Transverse colon (tissue), 4 donors: ENCODE data around the gene ANAPC2. TPM values are rescaled to one million over a fixed set of nuclear protein-coding genes. Genes with fewer than 3 reads are reported as not detected.

Source experiments
- DNase-seq: peaks from one replicate; pipeline ENCODE4 v3.0.0-alpha.2; 2019
- H3K27ac ChIP-seq, 4 donors: fragments of 200-600 bp; sonication (generic); 2 replicates each; pipeline ENCODE4 v1.5.1; 2016 to 2018; ENCODE audit warnings: inconsistent platforms in 4 of 4
- H3K27me3 ChIP-seq: fragments of 200-600 bp; sonication (generic); 2 replicates; pipeline ENCODE4 v1.5.1; 2017; ENCODE audit warnings: inconsistent platforms
- H3K36me3 ChIP-seq, 4 donors: fragments of 200-600 bp; sonication (generic); 2 replicates each; pipeline ENCODE4 v1.5.1; 2017 to 2019; ENCODE audit warnings: inconsistent platforms in 4 of 4
- H3K4me1 ChIP-seq, 4 donors: fragments of 200-600 bp; sonication (generic); 2 replicates each; pipeline ENCODE4 v1.5.1; 2017 to 2020; ENCODE audit warnings: inconsistent platforms in 4 of 4
- H3K4me3 ChIP-seq, 4 donors: fragments of 200-600 bp; sonication (generic); 1 replicate in 1 of 4; 2 replicates in 3 of 4; pipeline versions ENCODE4 v1.5.1 to v1.6.1; 2017 to 2019; ENCODE audit warnings: inconsistent platforms in 4 of 4
- H3K9me3 ChIP-seq, 2 donors: fragments of 200-600 bp; sonication (generic); 2 replicates each; pipeline ENCODE4 v1.5.1; 2017 to 2019; ENCODE audit warnings: inconsistent platforms in 2 of 2
- EP300 ChIP-seq: sonication (generic); formaldehyde crosslinking; IDR thresholded peaks from one replicate; pipeline ENCODE4 v1.6.1; 2017; ENCODE audit warnings: antibody characterized with exemption, low read depth
- POLR2A ChIP-seq: fragments of 450-650 bp; IDR thresholded peaks from one replicate; pipeline ENCODE4 v1.6.1; 2016; ENCODE audit warnings: antibody characterized with exemption, mild to moderate bottlenecking, moderate library complexity
- POLR2AphosphoS5 ChIP-seq, 3 donors: sonication (generic); formaldehyde crosslinking; IDR thresholded peaks; one replicate each; pipeline ENCODE4 v1.6.1; 2016; ENCODE audit warnings: antibody characterized with exemption in 3 of 3
- WGBS, 2 donors: methylation state at CpG; one replicate each; pipeline ENCODE4 v1.1.5; 2018; ENCODE audit warnings: low coverage in 1 of 2; 5-methylcytosine and 5-hydroxymethylcytosine counted together
- in situ Hi-C, 4 donors: fragments of 200-750 bp; cut with MboI; loops; one replicate each; pipeline versions ENCODE4 v1.15.0 to v1.15.1; 2017; ENCODE audit warnings: low sequenced_read_pairs in 3 of 4, low pct_ligation_motif_present in 1 of 4, low pct_unique_long_range_greater_than_20kb in 1 of 4
- intact Hi-C: fragments of 100-400 bp; cut with DNase I; formaldehyde crosslinking; loops from one replicate; pipeline ENCODE4 v1.15.1; 2023; ENCODE audit warnings: low total_unique reads
- total RNA-seq, 4 donors: library from RNA; depleted of rRNA; stranded (reverse); fragments of >200 nt; gene quantifications; one replicate each; pipeline ENCODE4 v1.1.0, GENCODE V29; 2016
- TF ChIP-seq, protein P1 (sequence below), 5 experiments: fragments of 200-600 bp in 3 of 5; fragments of 450-650 bp in 2 of 5; sonication (generic) in 3 of 5; IDR thresholded peaks; 1 replicate in 2 of 5; 2 replicates in 3 of 5; pipeline ENCODE4 v1.5.1; 2016 to 2017; ENCODE audit warnings: antibody characterized with exemption in 5 of 5, inconsistent platforms in 3 of 5, mild to moderate bottlenecking in 2 of 5, moderate library complexity in 1 of 5

Gene ANAPC2
- total RNA-seq, 4 donors from 2014 or later = 37.0 to 176 (median 70.3) TPM

DNA sequence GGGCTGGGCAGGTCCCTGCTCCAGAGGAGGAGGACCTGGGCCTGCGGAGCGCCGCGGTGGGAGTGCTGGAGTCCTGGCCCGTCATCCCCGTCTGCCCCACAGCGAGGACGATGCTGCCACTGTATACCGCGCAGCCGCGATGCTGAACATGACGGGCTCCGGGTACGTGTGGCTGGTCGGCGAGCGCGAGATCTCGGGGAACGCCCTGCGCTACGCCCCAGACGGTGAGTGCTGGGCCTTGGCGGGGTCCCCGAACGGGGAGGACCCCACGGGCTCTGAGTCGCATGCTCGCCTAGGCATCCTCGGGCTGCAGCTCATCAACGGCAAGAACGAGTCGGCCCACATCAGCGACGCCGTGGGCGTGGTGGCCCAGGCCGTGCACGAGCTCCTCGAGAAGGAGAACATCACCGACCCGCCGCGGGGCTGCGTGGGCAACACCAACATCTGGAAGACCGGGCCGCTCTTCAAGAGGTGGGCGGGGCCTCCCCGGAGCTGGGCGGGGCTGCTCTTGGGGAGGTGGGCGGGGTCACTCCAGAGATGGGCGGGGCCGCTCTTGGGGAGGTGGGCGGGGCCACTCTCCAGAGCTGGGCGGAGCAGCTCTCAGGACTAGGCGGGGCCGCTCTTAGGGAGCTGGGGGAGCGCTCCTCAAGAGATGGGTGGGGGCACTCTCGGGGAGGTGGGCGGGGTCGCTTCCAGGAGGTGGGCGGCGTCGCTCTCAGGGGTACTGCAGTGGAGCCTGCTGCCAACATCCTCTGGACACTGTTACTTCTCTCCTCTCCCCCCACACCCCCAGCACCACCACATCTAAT, 31.6 kb downstream of the ANAPC2 start:
- intact Hi-C loops (no loop called here), in situ Hi-C loops (no loop called here)
- TF ChIP-seq POLR2AphosphoS5 (IDR thresholded peaks at IDR 0.05) = no peak
- TF ChIP-seq, protein P1, sequence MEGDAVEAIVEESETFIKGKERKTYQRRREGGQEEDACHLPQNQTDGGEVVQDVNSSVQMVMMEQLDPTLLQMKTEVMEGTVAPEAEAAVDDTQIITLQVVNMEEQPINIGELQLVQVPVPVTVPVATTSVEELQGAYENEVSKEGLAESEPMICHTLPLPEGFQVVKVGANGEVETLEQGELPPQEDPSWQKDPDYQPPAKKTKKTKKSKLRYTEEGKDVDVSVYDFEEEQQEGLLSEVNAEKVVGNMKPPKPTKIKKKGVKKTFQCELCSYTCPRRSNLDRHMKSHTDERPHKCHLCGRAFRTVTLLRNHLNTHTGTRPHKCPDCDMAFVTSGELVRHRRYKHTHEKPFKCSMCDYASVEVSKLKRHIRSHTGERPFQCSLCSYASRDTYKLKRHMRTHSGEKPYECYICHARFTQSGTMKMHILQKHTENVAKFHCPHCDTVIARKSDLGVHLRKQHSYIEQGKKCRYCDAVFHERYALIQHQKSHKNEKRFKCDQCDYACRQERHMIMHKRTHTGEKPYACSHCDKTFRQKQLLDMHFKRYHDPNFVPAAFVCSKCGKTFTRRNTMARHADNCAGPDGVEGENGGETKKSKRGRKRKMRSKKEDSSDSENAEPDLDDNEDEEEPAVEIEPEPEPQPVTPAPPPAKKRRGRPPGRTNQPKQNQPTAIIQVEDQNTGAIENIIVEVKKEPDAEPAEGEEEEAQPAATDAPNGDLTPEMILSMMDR (IDR thresholded peaks at IDR 0.05) = no peak
- no peak for TF ChIP-seq POLR2A
- TF ChIP-seq EP300 = no peak
- Histone ChIP-seq H3K27me3 (peaks cover 68% of the 10 kb centered on the region), H3K36me3 (no peaks in the 10 kb centered on the region), H3K4me3 (no peak overlapping the region), H3K27ac (no peak overlapping the region), H3K4me1 (peaks cover 0 to 12% (median 8%) of the 10 kb centered on the region in 4 donors), H3K9me3 (no peaks in the 10 kb centered on the region)
- WGBS, 2 donors = 20% methylated on average over 55 of the region's 65 CpGs; no CpG with 5 or more reads in 1 of the 2 donors
- peak; percentile 32 for DNase-seq

DNA sequence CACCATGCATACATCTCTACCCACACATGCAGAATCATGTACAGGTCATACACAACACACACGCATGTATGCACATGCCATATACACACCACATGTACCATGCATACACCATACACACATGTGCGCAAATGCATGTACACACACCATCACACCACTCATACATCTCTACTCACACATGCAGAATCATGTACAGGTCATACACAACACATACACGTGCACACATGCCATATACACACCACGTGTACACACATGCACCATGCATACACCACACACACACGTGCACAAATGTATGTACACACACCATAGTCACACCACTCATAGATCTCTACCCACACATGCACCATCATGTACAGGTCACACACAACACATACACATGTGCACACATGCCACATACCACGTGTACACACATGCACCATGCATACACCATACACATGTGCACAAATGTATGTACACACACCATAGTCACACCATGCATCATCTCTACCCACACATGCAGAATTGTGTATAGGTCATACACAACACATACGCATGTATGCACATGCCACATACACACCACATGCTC, 35.4 kb downstream of the ANAPC2 start:
- TF ChIP-seq, protein P1 (IDR thresholded peaks at IDR 0.05) = no peak
- TF ChIP-seq EP300 (no peak), POLR2A (no peak), POLR2AphosphoS5 (IDR thresholded peaks at IDR 0.05) (no peak)
- H3K27me3 ChIP-seq = peaks cover 38% of the 10 kb centered on the region
- H3K4me1 ChIP-seq = peaks cover 0 to 9% (median 6%) of the 10 kb centered on the region in 4 donors
- intact Hi-C loops (no loop called here), in situ Hi-C loops (no loop called here)
- no peaks in the 10 kb centered on the region for H3K36me3 ChIP-seq
- H3K27ac ChIP-seq = no peak overlapping the region
- H3K9me3 ChIP-seq = no peaks in the 10 kb centered on the region
- 93% methylated on average over 7 of the region's 7 CpGs for WGBS, 2 donors
- no peak for DNase-seq
- no peak overlapping the region for H3K4me3 ChIP-seq

DNA sequence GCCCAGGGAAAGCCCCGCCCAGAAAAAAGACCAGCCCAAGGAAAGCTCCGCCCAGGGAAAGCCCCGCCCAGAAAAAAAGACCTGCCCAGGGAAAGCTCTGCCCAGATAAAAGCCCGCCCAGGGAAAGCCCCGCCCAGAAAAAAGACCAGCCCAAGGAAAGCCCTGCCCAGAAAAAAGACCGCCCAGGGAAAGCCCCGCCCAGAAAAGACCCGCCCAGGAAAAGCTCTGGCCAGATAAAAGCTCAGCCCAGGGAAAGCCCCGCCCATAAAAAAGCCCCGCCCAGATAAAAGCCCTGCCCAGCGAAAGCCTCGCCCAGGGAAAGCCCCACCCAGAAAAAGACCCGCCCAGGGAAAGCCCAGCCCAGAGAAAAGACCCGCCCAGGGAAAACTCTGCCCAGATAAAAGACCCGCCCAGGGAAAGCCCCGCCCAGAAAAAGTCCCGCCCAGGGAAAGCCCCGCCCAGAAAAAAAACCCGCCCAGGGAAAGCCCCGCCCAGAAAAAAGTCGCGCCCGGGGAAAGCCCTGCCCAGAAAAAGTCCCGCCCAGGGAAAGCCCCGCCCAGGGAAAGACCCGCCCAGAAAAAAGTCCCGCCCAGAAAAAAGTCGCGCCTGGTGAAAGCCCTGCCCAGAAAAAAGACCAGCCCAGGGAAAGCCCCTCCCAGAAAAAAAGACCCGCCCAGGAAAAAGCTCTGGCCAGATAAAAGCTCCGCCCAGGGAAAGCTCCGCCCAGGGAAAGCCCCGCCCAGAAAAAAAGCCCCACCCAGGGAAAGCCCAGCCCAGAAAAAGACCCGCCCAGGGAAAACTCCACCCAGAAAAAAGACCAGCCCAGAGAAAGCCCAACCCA, 37.5 kb downstream of the ANAPC2 start:
- intact Hi-C loops = no loop called here
- Histone ChIP-seq H3K9me3 (no peaks in the 10 kb centered on the region), H3K4me3 (no peak overlapping the region), H3K36me3 (no peaks in the 10 kb centered on the region), H3K27me3 (peaks cover 31% of the 10 kb centered on the region), H3K27ac (peak overlapping the region in 1 of 4 donors; percentile 36), H3K4me1 (no peaks in the 10 kb centered on the region)
- TF ChIP-seq, protein P1 (IDR thresholded peaks at IDR 0.05) = no peak
- TF ChIP-seq POLR2AphosphoS5 (IDR thresholded peaks at IDR 0.05) (no peak), POLR2A (no peak), EP300 (no peak)
- peak; percentile 71 for DNase-seq
- 20 to 25% methylated on average over 2 to 34 of the region's 34 CpGs for WGBS, 2 donors
- in situ Hi-C loops = no loop called here

DNA sequence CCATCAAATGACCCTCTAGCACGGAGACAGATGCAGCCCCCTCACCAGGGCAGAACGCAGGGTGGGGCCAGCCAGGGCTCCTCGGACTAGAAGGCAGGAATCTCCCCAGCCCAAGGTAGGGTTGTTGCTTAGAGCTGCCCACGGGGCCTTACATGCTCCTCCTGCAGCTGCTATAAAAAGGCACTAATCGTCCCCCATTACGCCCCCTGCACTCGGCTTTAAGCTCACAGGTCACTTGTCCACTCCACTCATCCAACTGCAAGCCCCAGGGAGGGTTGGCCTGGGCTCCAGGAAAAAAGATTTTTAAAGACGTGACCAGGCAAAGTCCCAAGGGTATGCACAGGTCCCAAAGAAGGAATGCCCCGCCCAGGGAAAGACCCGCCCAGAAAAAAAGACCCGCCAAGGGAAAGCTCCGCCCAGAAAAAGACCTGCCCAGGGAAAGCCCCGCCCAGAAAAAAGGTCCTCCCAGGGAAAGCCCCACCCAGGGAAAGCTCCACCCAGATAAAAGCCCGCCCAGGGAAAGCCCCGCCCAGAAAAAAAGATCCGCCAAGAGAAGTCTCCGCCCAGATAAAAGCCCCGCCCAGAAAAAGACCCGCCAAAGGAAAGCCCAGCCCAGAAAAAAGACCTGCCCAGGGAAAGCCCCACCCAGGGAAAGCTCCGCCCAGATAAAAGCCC, 38.3 kb downstream of the ANAPC2 start:
- Histone ChIP-seq H3K9me3 (no peaks in the 10 kb centered on the region), H3K4me3 (no peak overlapping the region), H3K27ac (no peak overlapping the region), H3K4me1 (no peaks in the 10 kb centered on the region), H3K36me3 (no peaks in the 10 kb centered on the region), H3K27me3 (peaks cover 27% of the 10 kb centered on the region)
- intact Hi-C loops = no loop called here
- TF ChIP-seq POLR2A = no peak
- TF ChIP-seq, protein P1 (IDR thresholded peaks at IDR 0.05) = no peak
- no peak for TF ChIP-seq EP300
- no peak for TF ChIP-seq POLR2AphosphoS5 (IDR thresholded peaks at IDR 0.05)
- no peak for DNase-seq
- in situ Hi-C loops = no loop called here
- WGBS, 2 donors = 51 to 64% methylated on average over 5 to 20 of the region's 20 CpGs
